NCI-H510A (cell line): ENCODE measurements around the gene KRTAP5-3.
"Not testable (repeated sequence)": the region's sequence is repeated elsewhere in the genome, so short reads cannot be mapped to it uniquely, and the experiment has no call there.

Source experiments
- DNase-seq: peaks from one replicate; lab custom pipeline; 2025; lab: John Stamatoyannopoulos, UW

KRTAP5-3 gene

DNA sequence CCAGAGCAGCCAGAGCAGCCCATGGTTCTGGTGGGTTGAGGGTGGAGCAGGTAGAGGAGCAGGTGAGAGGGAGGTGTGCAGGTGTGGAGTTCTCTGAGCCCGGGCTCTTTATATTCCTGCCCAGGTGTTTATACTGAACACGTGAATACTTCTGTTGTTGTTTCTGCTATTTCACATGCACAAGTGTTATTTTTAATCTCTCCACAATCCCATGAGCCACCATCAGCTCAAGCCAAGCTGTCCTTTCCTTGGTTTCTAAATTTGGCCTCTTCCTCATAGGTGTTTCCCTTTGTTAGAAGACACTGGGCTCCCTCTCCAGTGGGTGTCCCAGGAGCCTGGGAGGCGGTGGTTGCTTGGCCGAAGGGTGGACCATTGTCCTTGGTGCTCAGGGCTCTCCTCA, at the start of gene KRTAP5-3:
Gene KRTAP5-3 (minus strand): TSS at position 101 of the 400 bp plus-strand sequence. CDS start 78 bp downstream, at position 23.
- no peak for DNase-seq

DNA sequence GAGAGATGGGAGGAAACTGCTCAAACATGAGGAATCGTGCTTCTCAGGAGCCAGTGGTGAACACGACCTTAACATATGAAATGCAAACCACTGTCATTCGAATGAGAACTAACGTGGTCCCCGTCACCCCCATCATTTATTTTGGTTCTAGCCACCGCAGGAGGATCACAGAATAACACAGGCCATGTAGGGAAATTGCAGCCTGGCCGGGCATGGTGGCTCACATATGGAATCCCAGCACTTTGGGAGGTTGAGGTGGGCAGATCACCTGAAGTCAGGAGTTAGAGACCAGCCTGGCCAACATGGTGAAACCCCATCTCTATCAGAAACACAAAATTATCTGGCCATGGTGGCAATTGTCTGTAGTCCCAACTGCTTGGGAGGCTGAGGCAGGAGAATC, 48.4 kb upstream of the KRTAP5-3 start:
- no peak for DNase-seq

- no peak for DNase-seq
These were observed 47.8 kb upstream of the KRTAP5-3 start for GRCh38 chr11:1656061-1656441.

DNA sequence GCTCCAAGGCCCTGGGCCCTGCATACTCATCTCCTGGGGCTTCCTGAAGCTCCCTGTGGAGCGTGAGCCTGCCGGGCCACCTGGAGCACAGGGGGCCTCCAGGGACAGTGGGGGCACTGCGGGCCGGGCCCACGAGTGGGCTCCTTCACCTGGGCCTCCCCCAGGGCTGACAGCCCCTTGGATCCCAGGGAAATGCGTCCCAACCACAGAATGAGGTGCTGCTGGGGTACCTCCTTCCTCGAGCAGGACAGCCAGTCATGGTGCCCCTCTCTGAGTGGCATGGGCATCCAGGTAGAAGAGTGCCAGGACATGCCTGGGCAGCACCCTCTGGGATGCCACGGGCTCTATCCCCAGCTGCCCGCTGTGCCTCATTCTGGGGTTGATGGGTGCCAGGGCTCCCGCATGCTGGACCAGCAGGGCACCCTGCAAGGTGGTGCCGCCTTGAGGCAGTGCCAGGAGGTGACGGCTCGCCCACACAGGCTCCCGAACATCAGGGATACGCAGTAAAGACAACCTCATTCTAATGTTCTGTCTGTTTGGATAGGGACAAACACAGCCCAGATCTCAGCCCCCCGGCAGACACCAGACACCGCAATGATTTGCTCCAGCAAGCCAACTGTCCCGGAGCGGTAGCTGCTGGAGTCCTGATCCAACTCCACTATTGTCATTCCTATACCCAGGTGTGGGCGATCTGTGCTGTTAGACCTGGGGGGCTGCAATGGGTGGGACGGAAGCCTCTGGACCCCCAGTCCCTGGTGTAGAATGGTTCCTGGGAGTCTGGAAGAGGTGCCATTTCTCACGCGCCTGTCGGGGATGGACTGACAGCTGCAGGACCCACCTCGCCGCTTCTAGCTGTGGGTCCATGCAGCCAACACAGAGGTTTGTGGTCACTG, 47.2 kb upstream of the KRTAP5-3 start:
- no peak for DNase-seq

DNA sequence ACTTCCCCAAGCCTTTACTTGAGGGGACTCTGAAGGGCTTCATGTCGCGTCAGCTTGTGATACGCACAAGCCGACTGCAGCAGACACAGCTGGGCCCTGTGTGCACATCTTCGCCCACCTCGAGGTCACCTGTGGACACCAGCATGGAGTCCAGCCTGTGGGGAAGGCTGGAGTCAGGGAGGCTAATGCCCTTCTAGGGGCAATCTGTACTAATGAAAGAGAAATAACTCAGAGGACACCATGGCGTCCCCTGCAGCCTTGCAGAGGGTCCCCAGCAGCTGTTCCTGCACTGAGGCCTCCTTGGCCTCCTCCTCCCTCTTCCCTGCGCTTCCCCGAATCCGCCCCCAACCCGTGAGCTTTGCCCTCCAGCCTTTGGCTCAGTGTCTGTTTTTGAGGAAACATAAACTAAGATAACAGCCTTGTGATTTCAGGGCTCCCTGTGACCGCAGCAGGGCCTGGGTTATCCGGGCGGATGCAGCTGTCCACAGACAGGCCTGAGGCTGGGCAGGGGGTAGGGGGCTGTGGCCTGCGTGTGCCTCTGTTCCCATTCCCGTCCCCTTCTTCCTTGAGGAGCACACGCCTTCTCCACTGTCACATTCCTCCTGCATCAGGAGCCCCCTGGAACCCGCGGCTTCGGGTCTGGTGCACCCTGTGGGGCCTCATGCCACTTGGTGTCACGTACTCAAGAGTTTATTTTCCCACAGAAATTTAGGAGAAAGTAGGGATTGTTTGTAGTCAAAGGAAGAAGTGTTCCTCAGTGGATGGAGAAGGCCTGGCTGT, 46.3 kb upstream of the KRTAP5-3 start:
- DNase-seq, result no peak

- DNase-seq, result no peak
These were observed 45.5 kb upstream of the KRTAP5-3 start for GRCh38 chr11:1653541-1654387.

GRCh38 chr11:1652771-1653540, 44.7 kb upstream of the KRTAP5-3 start:
- no peak for DNase-seq

- DNase-seq, result no peak
These were observed 44.1 kb upstream of the KRTAP5-3 start for GRCh38 chr11:1652442-1652770.

GRCh38 chr11:1652026-1652425, 43.8 kb upstream of the KRTAP5-3 start:
- DNase-seq, result no peak

GRCh38 chr11:1651411-1651980, 43.2 kb upstream of the KRTAP5-3 start:
- no peak for DNase-seq

DNA sequence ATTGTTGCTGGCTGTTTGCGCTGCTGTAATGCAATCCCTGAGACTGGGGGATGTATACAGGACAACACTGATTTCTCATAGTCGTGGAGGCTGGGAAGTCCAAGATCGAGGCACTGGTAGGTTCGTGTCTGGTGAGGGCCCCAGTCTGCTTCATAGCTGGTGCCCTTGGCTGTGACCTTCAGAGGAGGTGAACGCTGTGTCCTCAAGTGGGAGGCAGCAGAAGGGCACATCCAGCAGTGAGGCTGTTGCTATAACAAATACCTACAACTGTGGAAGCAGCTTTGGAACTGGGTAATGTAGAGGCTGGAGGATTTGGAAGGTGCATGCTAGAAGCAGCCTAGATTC, 42.6 kb upstream of the KRTAP5-3 start:
- no peak for DNase-seq

GRCh38 chr11:1650034-1650917, 42.0 kb upstream of the KRTAP5-3 start:
- no peak for DNase-seq

DNA sequence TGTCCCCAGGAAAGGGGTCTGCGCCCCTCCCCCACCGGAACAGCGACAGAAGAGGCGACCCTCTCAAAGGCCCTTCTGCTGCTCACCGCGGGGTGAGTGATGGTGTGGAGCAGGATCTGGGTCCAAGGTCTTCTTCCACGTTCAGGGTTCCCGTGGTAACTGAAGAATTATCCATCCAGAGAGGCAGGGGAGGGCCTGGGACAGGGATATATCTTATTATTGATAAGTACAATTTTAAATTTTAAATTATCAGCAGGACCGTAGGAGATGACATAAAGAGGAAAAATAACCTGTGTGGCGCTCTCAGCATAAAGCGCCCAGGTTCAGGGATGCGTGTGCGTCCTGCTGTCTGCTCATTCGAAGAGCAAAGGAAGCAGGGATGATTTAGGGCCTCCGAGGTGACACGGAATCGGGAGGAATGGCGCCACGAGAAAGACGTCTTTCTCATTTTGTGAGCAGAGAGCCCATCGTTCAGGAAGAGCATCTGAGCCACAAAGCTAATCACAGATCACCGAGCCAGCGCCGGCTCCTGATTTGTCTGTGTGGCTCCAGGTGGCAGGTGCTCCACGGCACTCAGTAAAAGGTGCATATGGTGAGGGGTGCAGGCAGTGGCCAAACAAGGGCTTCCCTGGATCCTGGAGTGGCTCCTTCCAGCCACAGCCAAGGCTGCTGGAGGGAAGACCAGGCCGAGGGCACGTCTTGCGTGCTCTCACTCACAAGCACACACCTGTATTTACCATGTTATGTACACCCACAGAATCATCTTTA, 40.6 kb upstream of the KRTAP5-3 start:
- no peak for DNase-seq

DNA sequence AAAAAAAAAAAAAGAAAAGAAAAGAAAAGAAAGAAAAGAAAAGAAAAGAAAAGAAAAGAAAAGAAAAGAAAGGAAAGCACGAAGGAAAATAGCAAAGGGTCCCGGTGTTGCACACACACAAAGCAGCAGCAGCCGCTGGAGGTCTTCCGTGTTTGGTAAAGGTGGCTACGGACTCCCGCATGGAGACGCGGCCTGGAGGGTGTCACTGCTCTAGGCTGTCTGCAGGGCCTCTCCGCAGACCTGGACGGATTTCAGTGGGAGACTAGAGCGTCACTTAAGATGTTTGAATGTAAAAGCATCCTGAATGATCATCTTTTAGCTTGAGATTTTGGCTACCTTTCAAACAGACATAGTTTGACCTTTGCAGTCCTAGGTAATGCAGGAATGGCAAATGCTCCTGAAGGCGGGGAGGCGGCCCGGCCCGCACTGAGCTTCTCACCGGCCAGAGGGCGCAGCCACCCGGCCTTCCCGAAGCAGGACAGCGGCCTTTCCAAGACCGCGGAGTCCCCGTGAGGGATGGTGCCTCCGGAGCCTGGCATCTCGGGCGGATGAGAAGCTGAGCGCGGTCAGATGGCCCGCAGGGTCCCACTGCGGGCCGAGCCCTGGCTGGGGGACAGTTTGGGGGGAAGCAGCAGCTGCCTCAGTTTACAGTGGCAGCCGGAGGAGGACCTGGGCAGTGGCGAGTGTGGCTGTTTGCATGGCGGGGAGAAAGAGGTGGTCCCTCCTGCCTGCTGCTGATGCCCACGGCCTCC, 39.8 kb upstream of the KRTAP5-3 start:
- DNase-seq, result no peak

DNA sequence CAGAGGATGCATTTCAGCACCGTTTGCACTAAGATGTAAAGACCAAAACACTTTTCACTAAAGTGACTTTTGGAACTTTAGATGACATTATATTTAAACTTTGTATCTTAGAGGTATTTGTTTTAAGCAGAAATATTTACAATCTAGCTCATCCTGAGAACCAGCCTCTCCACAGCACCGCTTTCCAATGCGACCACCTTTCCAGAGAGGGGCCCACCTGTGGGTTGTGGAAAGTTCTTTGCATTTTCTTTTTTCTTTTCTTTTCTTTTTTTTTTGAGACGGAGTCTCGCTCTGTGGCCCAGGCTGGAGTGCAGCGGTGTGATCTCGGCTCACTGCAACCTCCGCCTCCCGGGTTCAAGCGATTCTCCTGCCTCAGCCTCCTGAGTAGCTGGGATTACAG, 38.3 kb upstream of the KRTAP5-3 start:
- DNase-seq, result not testable (repeated sequence)

DNA sequence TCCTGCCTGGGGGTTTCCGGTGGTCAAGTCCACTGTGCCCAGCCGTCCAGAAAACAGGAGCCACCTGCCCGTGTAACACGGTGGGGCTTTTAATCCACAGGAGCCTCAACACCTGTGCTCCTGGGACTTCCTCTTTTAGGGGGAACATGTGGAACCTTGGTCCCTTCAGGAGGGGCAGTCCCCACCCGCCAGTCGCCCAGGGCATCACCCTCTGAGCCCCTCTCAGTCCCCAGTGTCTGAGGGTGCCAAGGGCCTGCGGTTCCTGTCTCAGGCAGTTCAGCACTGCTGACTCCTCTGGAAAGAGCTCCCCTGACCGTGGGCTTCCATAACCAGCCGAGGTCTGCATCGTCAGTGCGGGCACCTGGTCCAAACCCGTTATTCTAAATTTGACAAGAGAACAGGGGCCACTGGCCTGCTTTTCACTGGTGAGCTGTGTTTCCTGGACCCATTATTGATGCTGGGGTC, 37.1 kb upstream of the KRTAP5-3 start:
- DNase-seq, result no peak

- DNase-seq, result no peak
These were observed 36.5 kb upstream of the KRTAP5-3 start for GRCh38 chr11:1644601-1645356.

DNA sequence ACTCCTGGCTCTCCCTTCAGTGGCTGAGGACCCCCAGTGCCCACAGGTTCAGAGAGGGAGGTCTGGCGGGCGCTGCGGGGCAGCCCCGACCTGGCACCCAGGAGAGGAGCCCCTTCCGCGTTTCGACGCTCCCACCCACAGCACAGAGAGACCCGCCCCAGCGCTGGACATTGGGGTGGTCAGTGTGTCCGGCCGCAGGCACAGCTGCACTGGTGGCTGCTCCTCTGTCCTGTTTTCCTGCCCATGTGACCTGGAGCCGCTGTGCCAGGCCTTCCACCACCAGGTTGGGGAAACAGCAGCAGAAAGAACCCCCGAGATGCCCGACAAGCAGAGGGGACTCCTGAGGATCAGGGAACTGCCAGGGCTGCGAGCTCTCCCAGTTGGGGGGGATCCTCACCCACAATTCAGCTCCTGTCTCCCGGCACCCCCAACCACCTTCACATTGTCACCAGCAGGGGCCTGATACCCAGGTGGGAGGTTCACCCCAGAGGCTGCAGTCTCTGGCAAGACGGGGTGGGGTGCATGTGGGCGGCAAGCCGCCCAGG, 35.0 kb upstream of the KRTAP5-3 start:
- DNase-seq, result no peak
